ENCODE data around the gene RGS16.

Gene RGS16

DNA sequence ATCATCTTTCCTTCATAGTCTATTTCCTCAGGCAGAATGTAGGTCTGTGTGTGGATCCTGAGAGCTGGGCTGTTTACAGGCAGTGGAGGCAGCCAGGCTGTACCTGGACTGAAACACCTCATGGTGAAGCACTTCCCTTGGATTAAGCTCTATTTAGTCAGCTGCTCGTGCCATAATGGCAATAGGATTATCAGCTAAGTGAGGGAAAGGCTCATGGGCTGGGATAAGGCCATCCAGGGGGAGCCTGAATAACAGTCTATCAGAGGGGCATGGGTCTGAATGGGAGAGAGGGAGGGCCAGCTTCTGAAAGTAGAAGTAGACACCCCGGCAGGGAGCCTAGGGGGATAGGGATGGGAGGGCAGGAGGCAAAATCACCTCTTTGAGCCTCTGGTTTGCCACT lies 23.5 kb downstream of the RGS16 start:
- no peak for DNase-seq (ENCODE audit: low read depth)

- DNase-seq (ENCODE audit: low read depth) = peak; percentile 86
Observed at GRCh38 chr1:182575540-182576149, 28.5 kb downstream of the RGS16 start.

DNA sequence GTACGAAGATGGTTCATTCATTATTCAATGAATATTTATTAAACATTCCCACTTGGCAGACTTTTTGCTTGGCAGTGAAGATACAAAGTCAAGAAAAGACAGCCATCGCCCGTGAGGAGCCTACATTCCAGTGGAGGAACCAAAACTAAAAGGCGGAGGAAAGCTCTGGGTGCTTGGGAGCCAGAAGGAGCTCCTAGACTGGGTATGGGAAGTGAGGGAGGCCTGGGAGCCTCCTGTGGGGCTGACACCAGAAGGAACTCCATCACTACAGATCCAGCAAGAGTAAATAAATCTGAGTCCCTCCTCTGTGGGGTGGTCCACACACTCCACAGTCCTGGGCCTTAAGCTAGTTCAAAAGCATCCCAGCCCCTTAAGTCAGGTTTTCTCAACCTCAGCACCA lies 30.0 kb downstream of the RGS16 start:
- no peak for DNase-seq (ENCODE audit: low read depth)

DNA sequence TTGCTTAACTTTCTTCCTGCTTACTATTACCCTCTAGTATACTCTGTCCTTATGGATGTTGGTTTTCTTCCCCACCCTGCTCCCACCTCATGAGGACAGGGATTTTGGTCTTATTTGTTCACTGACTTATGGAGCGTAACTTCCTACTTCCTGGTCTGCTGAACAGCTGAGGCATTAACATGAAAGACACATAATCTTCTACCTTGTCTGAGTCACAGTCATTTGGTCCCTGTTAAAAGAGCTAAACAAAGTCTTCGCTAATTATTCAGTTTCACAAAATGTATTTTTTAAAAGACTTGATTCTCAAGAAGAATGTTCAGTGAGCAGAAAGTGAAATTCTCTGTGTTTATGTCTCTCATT lies 33.6 kb downstream of the RGS16 start:
- DNase-seq (ENCODE audit: low read depth) = no peak

DNA sequence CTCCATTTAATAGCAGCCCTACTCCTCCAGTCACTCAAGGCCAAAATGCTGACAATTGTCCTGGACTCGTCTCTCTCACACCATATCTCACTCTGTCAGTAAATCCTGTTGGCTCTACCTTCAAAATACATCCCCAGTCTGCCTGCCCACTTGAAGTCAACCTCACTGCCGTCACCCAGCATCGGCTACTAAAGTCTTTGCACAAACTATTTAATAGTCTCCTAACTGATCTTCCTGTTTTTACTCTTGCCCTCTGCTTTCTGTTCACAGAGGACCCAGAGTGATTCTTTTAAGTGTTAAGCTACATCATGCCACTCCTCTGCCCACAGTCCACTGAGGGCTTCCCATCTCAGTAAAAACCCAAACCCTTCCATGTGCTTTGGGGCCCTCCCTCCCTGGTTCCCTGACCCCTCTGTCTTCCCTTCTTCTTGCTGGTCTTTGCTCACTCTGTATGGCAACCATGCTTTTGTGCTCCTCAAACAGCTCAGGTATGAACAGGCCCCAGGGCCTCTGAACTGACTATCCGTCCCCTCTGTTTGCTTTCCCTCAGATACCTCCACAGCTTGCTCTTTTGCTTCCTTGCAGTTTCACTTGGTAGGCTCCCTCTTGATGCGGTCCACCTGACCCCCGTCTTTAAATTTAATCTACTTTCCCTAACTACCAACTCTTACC lies 34.1 kb downstream of the RGS16 start:
- DNase-seq (ENCODE audit: low read depth) = no peak

DNA sequence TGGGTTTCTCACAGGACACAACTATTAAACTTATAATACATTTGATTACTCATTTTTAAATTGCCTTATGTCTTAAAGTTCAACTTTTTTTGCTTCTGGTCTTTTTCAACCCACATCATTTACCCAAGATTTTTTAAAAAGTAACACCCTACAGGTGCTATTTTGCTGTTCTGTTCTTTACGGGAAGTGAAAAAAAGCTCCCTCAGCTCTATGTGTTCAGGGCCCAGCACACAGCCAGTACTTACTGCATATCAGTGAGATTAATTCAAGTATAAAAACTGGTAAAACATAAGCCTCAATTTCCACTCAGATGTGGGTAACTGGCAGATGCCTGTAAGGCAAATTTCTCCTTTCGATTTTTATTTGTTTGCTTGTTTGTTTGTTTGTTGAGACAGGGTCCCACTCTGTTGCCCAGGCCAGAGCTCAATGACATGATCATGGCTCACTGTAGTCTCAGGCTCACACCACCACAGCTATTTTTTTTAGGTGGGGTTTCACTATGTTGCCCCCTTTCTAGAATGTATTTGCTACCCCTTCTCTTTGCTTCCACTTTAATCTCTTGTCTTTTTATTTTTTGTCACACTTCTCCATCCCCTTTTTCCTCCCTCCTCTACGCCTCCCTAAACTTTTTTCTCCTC lies 35.4 kb downstream of the RGS16 start:
- DNase-seq (ENCODE audit: low read depth) = no peak

GRCh38 chr1:182567629-182568028 lies 36.6 kb downstream of the RGS16 start:
- DNase-seq (ENCODE audit: low read depth) = no peak

GRCh38 chr1:182565537-182565936 lies 38.7 kb downstream of the RGS16 start:
- peak; percentile 39 for DNase-seq (ENCODE audit: low read depth)

DNA sequence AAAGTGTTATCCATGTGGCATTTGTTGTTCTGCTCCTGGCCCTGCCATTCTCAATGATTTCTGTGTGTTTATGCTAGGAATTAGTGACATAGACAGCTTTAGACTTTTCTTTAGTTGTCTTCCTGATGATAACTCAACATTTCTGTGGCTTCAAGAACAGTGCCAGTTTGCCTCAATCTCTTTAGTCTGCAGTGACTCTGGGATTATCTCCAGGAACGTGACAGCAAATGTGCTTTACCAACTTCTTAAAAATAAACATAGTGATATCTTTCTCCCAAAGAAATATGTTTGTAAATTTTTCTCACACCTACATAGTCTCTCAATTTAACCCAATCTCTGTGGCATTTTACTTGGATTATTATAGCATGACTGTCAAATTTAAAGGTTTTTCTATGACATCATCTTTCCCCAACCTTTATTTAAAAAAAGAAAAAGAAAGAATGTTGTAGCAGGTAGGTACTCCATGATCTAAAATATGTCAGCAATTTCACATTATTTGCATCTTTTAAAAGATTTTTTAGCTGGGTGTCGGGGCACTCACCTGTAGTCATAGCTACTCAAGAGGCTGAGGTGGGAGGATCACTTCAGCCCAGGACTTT lies 39.7 kb downstream of the RGS16 start:
- DNase-seq (ENCODE audit: low read depth) = no peak

DNA sequence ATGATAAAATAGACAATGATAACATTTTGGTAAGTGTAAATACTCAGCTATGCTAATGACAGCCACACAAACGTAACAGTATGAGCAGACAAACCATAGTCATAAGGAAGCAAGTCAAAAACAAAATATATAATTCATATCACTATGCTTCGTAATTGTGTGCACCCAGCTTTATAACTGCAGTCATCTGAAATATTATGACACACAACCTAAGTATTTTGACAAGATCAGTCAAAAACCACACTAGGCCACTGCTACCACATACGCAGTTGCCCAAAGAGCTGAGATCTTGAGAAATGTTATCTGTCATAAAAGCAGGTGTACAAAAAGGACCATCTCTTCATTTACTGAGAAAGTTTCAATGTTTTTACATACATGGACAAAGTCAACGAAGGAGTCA lies 41.1 kb downstream of the RGS16 start:
- DNase-seq (ENCODE audit: low read depth) = peak; percentile 17

- no peak for DNase-seq (ENCODE audit: low read depth)
Observed at GRCh38 chr1:182561456-182561855, 42.7 kb downstream of the RGS16 start.

- no peak for DNase-seq (ENCODE audit: low read depth)
Observed at GRCh38 chr1:182560392-182560984, 43.7 kb downstream of the RGS16 start.

DNA sequence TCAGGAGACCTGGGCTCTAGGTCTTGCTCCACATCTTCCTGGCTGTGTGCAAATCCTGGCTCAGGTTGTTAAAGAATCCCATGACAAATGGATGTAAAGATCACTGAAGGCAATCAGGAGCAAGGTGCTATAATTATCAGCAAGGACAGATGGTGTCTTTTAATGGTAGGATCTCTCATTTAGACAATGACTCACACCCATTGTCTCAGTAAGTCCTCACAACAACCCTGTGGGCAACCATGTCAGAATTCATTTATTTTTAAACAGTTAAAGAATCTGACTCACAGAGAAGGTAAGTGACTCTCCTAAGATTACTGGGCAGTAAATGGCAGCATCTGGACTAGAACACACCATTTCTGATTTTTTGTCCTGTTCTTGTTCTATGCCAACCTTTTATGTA lies 47.9 kb downstream of the RGS16 start:
- DNase-seq (ENCODE audit: low read depth) = no peak

- DNase-seq (ENCODE audit: low read depth) = no peak
Observed at GRCh38 chr1:182555493-182555892, 48.7 kb downstream of the RGS16 start.

DNA sequence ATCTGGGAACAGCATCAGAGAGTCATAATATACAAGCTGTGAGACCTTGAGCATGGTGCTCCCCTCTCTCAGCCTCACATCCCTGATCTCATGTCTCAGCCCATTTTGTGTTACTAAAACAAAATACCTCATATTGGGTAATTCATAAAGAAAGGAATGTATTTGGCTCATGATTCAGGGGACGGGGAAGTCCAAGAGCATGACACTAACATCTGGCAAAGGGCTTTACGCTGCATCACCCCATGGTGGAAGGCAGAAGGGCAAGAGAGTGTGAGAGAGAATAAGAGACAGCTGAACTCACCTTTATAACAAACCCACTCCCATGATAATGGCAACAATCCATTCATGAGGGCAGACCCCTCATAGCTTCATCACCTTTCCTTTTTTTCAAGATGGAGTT lies 51.7 kb downstream of the RGS16 start:
- no peak for DNase-seq (ENCODE audit: low read depth)

GRCh38 chr1:182549811-182550210 lies 54.4 kb downstream of the RGS16 start:
- DNase-seq (ENCODE audit: low read depth) = no peak

GRCh38 chr1:182549346-182549745 lies 54.8 kb downstream of the RGS16 start:
- DNase-seq (ENCODE audit: low read depth) = no peak
